Measurements from ENCODE around the gene KLHL40.

DNA sequence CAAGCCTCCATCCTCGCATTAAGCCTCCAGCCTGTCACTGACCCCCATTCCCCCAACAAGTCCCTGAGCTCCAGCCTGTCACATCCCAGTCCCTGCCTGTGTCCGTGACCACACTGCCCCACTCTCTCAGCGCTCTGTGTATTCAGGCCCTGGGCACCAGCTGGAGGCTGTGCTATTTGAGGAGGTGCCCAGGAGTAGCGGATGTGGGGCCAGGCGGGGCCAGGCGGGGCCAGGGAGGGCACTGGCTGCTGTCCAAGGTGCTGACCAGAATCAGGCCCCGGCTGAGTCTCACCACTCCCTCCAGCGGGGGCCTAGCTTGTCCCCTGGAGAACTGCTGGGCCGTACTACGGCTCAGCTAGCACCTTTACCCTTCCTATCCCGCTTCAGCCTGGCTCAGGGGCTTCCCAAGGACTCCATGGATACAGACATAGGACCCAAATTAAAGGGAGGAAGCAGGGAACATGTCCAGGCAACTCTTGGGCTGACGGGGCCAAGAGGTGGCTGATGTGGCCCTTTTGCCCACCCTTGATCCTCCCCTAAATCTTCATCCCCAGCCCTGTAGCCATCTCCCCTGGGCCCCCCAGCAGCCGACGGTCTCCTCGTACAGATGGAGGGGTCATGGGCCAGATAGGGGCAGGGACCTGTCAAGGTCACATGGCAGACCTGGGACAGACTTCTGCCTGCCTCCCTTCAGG, 16.2 kb downstream of the KLHL40 start:
- TF ChIP-seq POLR2AphosphoS5 (IDR thresholded peaks at IDR 0.05; ENCODE audit: low read length) (no peak), POLR2A (IDR thresholded peaks at IDR 0.05; ENCODE audit: low read depth, low read length) (no peak), FOS (IDR thresholded peaks at IDR 0.05; ENCODE audit: borderline replicate concordance, extremely low read depth, insufficient read length) (no peak), HDGF (IDR thresholded peaks at IDR 0.05) (no peak), BCL11A (IDR thresholded peaks at IDR 0.05; ENCODE audit: low read depth, low read length) (no peak), BHLHE40 (IDR thresholded peaks at IDR 0.05; ENCODE audit: borderline replicate concordance in 1 of 2, low read depth in 2 of 2, low read length in 1 of 2) (no peak), IRF3 (IDR thresholded peaks at IDR 0.05) (no peak), RELA (IDR thresholded peaks at IDR 0.05; ENCODE audit: borderline replicate concordance, partially characterized antibody) (no peak), SMC3 (IDR thresholded peaks at IDR 0.05; ENCODE audit: borderline replicate concordance, low read length) (no peak)
- TF ChIP-seq, protein P1, sequence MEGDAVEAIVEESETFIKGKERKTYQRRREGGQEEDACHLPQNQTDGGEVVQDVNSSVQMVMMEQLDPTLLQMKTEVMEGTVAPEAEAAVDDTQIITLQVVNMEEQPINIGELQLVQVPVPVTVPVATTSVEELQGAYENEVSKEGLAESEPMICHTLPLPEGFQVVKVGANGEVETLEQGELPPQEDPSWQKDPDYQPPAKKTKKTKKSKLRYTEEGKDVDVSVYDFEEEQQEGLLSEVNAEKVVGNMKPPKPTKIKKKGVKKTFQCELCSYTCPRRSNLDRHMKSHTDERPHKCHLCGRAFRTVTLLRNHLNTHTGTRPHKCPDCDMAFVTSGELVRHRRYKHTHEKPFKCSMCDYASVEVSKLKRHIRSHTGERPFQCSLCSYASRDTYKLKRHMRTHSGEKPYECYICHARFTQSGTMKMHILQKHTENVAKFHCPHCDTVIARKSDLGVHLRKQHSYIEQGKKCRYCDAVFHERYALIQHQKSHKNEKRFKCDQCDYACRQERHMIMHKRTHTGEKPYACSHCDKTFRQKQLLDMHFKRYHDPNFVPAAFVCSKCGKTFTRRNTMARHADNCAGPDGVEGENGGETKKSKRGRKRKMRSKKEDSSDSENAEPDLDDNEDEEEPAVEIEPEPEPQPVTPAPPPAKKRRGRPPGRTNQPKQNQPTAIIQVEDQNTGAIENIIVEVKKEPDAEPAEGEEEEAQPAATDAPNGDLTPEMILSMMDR (IDR thresholded peaks at IDR 0.05 in 2 of 3, conservative IDR thresholded peaks at IDR 0.05 in 1 of 3; ENCODE audit: control insufficient read depth in 2 of 3, extremely low read depth in 1 of 3, insufficient read depth in 1 of 3, low read depth in 3 of 3, low read length in 3 of 3) = no peak
- TF ChIP-seq, protein P2, sequence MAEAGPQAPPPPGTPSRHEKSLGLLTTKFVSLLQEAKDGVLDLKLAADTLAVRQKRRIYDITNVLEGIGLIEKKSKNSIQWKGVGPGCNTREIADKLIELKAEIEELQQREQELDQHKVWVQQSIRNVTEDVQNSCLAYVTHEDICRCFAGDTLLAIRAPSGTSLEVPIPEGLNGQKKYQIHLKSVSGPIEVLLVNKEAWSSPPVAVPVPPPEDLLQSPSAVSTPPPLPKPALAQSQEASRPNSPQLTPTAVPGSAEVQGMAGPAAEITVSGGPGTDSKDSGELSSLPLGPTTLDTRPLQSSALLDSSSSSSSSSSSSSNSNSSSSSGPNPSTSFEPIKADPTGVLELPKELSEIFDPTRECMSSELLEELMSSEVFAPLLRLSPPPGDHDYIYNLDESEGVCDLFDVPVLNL (IDR thresholded peaks at IDR 0.05; ENCODE audit: low read depth, low read length) = no peak
